ENCODE results near the gene ACAA1.

ACAA1 gene

GRCh38 chr3:38133557-38134405 is 3.1 kb downstream of the ACAA1 start:
- TF ChIP-seq, protein P1, sequence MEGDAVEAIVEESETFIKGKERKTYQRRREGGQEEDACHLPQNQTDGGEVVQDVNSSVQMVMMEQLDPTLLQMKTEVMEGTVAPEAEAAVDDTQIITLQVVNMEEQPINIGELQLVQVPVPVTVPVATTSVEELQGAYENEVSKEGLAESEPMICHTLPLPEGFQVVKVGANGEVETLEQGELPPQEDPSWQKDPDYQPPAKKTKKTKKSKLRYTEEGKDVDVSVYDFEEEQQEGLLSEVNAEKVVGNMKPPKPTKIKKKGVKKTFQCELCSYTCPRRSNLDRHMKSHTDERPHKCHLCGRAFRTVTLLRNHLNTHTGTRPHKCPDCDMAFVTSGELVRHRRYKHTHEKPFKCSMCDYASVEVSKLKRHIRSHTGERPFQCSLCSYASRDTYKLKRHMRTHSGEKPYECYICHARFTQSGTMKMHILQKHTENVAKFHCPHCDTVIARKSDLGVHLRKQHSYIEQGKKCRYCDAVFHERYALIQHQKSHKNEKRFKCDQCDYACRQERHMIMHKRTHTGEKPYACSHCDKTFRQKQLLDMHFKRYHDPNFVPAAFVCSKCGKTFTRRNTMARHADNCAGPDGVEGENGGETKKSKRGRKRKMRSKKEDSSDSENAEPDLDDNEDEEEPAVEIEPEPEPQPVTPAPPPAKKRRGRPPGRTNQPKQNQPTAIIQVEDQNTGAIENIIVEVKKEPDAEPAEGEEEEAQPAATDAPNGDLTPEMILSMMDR (IDR thresholded peaks at IDR 0.05; ENCODE audit: insufficient read depth, low read depth, low read length, missing control alignments), result no peak
- peak; percentile 70 for DNase-seq (ENCODE audit: low read depth)
- no peak overlapping the region for H3K4me3 ChIP-seq (ENCODE audit: low read length)

GRCh38 chr3:38133209-38133556 is 3.7 kb downstream of the ACAA1 start:
- TF ChIP-seq, protein P1 (IDR thresholded peaks at IDR 0.05; ENCODE audit: insufficient read depth, low read depth, low read length, missing control alignments), result no peak
- DNase-seq (ENCODE audit: low read depth), result no peak
- no peak overlapping the region for H3K4me3 ChIP-seq (ENCODE audit: low read length)

- TF ChIP-seq, protein P1 (IDR thresholded peaks at IDR 0.05; ENCODE audit: insufficient read depth, low read depth, low read length, missing control alignments), result peak; percentile 47
- no peak overlapping the region for H3K4me3 ChIP-seq (ENCODE audit: low read length)
- DNase-seq (ENCODE audit: low read depth), result peak; percentile 44
These were observed 5.1 kb downstream of the ACAA1 start for GRCh38 chr3:38131621-38132369.

DNA sequence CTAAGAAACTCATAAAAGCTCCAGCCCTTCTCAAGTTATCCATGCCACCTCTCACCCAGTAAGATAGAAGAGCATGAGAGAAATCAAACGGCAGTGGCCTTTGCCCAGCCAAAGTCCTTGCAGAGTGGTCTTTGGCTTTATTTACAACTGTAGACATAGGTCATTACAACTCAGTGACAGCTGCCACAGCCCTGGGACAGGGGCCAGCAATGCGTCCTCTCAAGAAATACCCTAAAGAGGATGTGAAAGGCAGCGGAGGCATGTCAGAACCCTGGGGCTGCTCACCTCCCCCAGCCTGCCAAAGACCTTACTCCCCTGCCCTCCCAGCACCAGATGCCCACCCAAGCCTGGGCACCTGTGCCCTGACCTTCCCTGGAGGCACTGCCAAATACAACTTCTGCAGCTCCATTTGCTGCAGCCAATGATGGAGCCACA is 6.3 kb downstream of the ACAA1 start:
- no peak for DNase-seq (ENCODE audit: low read depth)
- TF ChIP-seq, protein P1 (IDR thresholded peaks at IDR 0.05; ENCODE audit: insufficient read depth, low read depth, low read length, missing control alignments), result no peak
- H3K4me3 ChIP-seq (ENCODE audit: low read length), result no peak overlapping the region

- no peak overlapping the region for H3K4me3 ChIP-seq (ENCODE audit: low read length)
- TF ChIP-seq, protein P1 (IDR thresholded peaks at IDR 0.05; ENCODE audit: insufficient read depth, low read depth, low read length, missing control alignments), result no peak
- no peak for DNase-seq (ENCODE audit: low read depth)
These were observed 7.9 kb downstream of the ACAA1 start for GRCh38 chr3:38129058-38129457.

- H3K4me3 ChIP-seq (ENCODE audit: low read length), result no peak overlapping the region
- TF ChIP-seq, protein P1 (IDR thresholded peaks at IDR 0.05; ENCODE audit: insufficient read depth, low read depth, low read length, missing control alignments), result no peak
- DNase-seq (ENCODE audit: low read depth), result no peak
These were observed 8.6 kb downstream of the ACAA1 start for GRCh38 chr3:38128303-38128655.

Data from epithelial cell of esophagus (primary cell).